ENCODE results near the gene RASL12.

Gene RASL12

GRCh38 chr15:65072617-65073016, 4.8 kb upstream of the RASL12 start:
- DNase-seq (ENCODE audit: low read depth): no peak
- TF ChIP-seq CTCF (IDR thresholded peaks at IDR 0.05; ENCODE audit: low read depth, low read length, missing control alignments): no peak
- H3K4me3 ChIP-seq (ENCODE audit: low read depth, low read length): no peak overlapping the region

- H3K4me3 ChIP-seq (ENCODE audit: low read depth, low read length): no peak overlapping the region
- no peak for TF ChIP-seq CTCF (IDR thresholded peaks at IDR 0.05; ENCODE audit: low read depth, low read length, missing control alignments)
- no peak for DNase-seq (ENCODE audit: low read depth)
Observed at GRCh38 chr15:65072027-65072426, 4.2 kb upstream of the RASL12 start.

GRCh38 chr15:65071381-65071811, 3.6 kb upstream of the RASL12 start:
- TF ChIP-seq CTCF (IDR thresholded peaks at IDR 0.05; ENCODE audit: low read depth, low read length, missing control alignments): no peak
- no peak overlapping the region for H3K4me3 ChIP-seq (ENCODE audit: low read depth, low read length)
- no peak for DNase-seq (ENCODE audit: low read depth)

GRCh38 chr15:65069779-65070546, 2.2 kb upstream of the RASL12 start:
- H3K4me3 ChIP-seq (ENCODE audit: low read depth, low read length): no peak overlapping the region
- TF ChIP-seq CTCF (IDR thresholded peaks at IDR 0.05; ENCODE audit: low read depth, low read length, missing control alignments): no peak
- DNase-seq (ENCODE audit: low read depth): no peak

- H3K4me3 ChIP-seq (ENCODE audit: low read depth, low read length): no peak overlapping the region
- DNase-seq (ENCODE audit: low read depth): no peak
- TF ChIP-seq CTCF (IDR thresholded peaks at IDR 0.05; ENCODE audit: low read depth, low read length, missing control alignments): no peak
Observed at GRCh38 chr15:65069179-65069578, 1.4 kb upstream of the RASL12 start.

- no peak overlapping the region for H3K4me3 ChIP-seq (ENCODE audit: low read depth, low read length)
- DNase-seq (ENCODE audit: low read depth): no peak
- no peak for TF ChIP-seq CTCF (IDR thresholded peaks at IDR 0.05; ENCODE audit: low read depth, low read length, missing control alignments)
Observed at GRCh38 chr15:65068403-65068788, 605 bp upstream of the RASL12 start.

- H3K4me3 ChIP-seq (ENCODE audit: low read depth, low read length): no peak overlapping the region
- DNase-seq (ENCODE audit: low read depth): no peak
- no peak for TF ChIP-seq CTCF (IDR thresholded peaks at IDR 0.05; ENCODE audit: low read depth, low read length, missing control alignments)
Observed at GRCh38 chr15:65067317-65067644, 510 bp downstream of the RASL12 start.

Measured in GM12864 (cell line).